Fibroblast of skin of scalp (primary cell): ENCODE measurements around the gene LPCAT1.
"Not testable (repeated sequence)": the region's sequence is repeated elsewhere in the genome, so short reads cannot be mapped to it uniquely, and the experiment has no call there.

Source experiments
- DNase-seq: peaks from one replicate; pipeline ENCODE4 v3.0.0-alpha.2; 2013

Gene LPCAT1

GRCh38 chr5:1521671-1522600, 1.8 kb downstream of the LPCAT1 start:
- DNase-seq: peak; percentile 86

- no peak for DNase-seq
Measured at GRCh38 chr5:1520791-1521453, 2.8 kb downstream of the LPCAT1 start.

- DNase-seq: no peak
Measured at GRCh38 chr5:1519631-1520210, 4.0 kb downstream of the LPCAT1 start.

GRCh38 chr5:1517838-1518237, 5.9 kb downstream of the LPCAT1 start:
- no peak for DNase-seq

GRCh38 chr5:1516615-1517601, 6.9 kb downstream of the LPCAT1 start:
- DNase-seq: no peak

GRCh38 chr5:1515921-1516571, 7.7 kb downstream of the LPCAT1 start:
- DNase-seq: no peak

- DNase-seq: no peak
Measured at GRCh38 chr5:1515311-1515920, 8.3 kb downstream of the LPCAT1 start.

GRCh38 chr5:1514819-1515310, 8.9 kb downstream of the LPCAT1 start:
- not testable (repeated sequence) for DNase-seq

- DNase-seq: no peak
Measured at GRCh38 chr5:1514027-1514818, 9.5 kb downstream of the LPCAT1 start.

- no peak for DNase-seq
Measured at GRCh38 chr5:1513326-1514026, 10.3 kb downstream of the LPCAT1 start.

- DNase-seq: no peak
Measured at GRCh38 chr5:1512541-1513291, 11.0 kb downstream of the LPCAT1 start.

- DNase-seq: peak; percentile 51
Measured at GRCh38 chr5:1511651-1512540, 11.9 kb downstream of the LPCAT1 start.

- no peak for DNase-seq
Measured at GRCh38 chr5:1511048-1511447, 12.7 kb downstream of the LPCAT1 start.

GRCh38 chr5:1510631-1511030, 13.1 kb downstream of the LPCAT1 start:
- no peak for DNase-seq

GRCh38 chr5:1510151-1510561, 13.6 kb downstream of the LPCAT1 start:
- no peak for DNase-seq

GRCh38 chr5:1509346-1510085, 14.2 kb downstream of the LPCAT1 start:
- DNase-seq: no peak
